Heart left ventricle (tissue), 13 donors: ENCODE data around the gene SLC12A5.

Source experiments
- CTCF ChIP-seq, 12 donors: fragments of 200-600 bp; sonication (generic) in 4 of 12; IDR thresholded peaks; one replicate each; pipeline versions ENCODE4 v1.5.0 to v1.8.0; 2018 to 2022; ENCODE audit warnings: antibody characterized with exemption in 12 of 12, mild to moderate bottlenecking in 5 of 12
- POLR2A ChIP-seq, 2 donors: fragments of 450-650 bp; IDR thresholded peaks; one replicate each; pipeline ENCODE4 v1.6.1; 2017; ENCODE audit warnings: antibody characterized with exemption in 2 of 2, mild to moderate bottlenecking in 2 of 2, moderate library complexity in 2 of 2
- donor health status: ischemic (EF 13 %, LVEDD 7.1; RV severe dilation, severe dysfunction).
- donor health status: DM: no; HTN: yes; CAD: no.
- donor health status: DM: no; HTN: no; CAD: no.
- donor health status: ischemic (EF 25% LVEDD 6.9; RV normal size, moderate dysfunction).
- donor health status: ischemic (EF 25% LVEDD 5.7; RV mildly dilated, moderate dysfunction).
- donor health status: ischemic (EF 35%, LVEDD 5.7; RV mildly dilated, moderate dysfunction).
- donor health status: nonischemic (EF 11% LVEDD 7.7; RV severe dilation, severe dysfunction).
- donor health status: DM: yes; HTN: yes; CAD: no.
- donor health status: PGD.
- donor health status: ischemic (EF 29% LVEDD 5.4; RV normal size, mild dysfunction).
- donor health status: nonischemic (EF 23%, LVEDD 6.1; RV moderate dilation, normal function).

DNA sequence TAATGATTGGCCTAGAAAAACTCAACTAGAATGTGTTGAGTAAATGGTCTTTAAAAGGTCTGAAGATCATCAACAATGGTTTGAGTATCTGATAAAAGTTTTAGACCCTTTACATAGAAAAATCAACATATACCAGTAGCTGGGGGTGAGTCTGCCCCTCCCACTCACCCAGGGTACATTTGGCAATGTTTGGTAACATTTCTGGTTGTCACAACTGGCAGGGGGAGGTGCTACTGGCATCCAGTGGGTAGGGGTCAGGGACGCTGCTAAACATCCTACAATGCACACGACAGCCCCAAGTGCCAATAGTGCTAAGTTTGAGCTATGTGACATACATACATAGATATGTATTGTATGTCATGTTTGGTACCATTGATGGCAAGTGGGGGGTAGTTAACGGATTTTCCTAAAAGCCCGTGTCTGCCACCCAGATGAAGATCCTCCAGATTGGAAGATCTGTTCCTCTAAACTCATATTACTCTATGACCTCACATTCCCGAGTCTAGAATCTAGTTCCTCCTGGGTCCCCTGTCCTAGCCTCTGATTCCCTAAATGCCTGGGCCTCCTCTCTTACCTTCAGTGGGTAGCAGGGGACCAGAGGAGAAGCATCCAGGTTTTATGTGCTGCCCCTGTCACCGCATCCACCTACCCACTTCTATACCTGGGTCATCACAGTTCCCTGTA, 22.9 kb upstream of the SLC12A5 start:
- TF ChIP-seq CTCF (IDR thresholded peaks at IDR 0.05): no peak
- no peak for TF ChIP-seq POLR2A (IDR thresholded peaks at IDR 0.05)
